GM19372 (cell line): ENCODE measurements around the gene CABP1.

Source experiments
- ATAC-seq: cut with Tn5 transposase; IDR thresholded peaks from one replicate; pipeline ENCODE4 v1.9.1; 2021; ENCODE audit warnings: mild to moderate bottlenecking, low read depth, moderate library complexity; ENCODE audit not compliant: unreplicated experiment

CABP1 gene

GRCh38 chr12:120630104-120630892 lies 10.1 kb upstream of the CABP1 start:
- no peak for ATAC-seq

GRCh38 chr12:120631097-120631496 lies 9.3 kb upstream of the CABP1 start:
- ATAC-seq, result no peak

GRCh38 chr12:120640861-120641833 lies 721 bp downstream of the CABP1 start:
- peak; percentile 44 for ATAC-seq

- no peak for ATAC-seq
Measured at GRCh38 chr12:120642121-120642520, 1.7 kb downstream of the CABP1 start.

DNA sequence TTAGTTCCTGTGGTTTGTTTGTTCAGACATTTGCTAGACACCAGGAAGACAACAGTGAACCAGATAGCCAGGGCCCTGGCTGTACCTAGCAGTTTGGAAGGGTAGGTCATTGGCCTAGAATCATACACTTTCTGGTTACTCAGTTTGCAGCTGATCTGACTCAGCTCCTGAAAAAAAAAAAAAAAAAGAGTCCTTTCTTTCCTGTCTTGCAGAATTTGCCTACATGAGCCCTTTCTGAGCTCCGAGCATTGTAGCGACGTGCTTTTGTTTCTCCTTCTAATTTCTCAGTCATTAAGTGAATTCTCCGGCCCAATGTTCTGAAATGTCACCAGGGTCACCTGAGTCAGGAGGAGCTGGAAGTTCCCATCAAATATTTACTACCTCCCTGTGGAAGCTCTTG lies 2.4 kb downstream of the CABP1 start:
- no peak for ATAC-seq

- ATAC-seq, result no peak
Measured at GRCh38 chr12:120643574-120643973, 3.1 kb downstream of the CABP1 start.

- ATAC-seq, result no peak
Measured at GRCh38 chr12:120646044-120646443, 5.6 kb downstream of the CABP1 start.

DNA sequence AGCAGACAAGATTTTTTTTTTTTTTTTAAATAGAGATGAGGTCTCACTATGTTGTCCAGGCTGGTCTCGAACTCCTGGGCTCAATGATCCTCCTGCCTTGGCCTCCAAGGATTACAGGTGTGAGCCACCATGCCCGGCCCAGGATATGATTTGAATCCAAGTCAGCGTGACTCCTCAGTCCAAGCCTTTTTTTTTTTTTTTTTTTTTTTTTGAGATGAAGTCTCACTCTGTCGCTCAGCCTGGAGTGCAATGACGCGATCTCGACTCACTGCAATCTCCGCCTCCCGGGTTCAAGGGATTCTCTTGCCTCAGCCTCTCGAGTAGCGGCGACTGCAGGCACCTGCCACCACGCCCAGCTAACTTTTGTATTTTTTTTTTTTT lies 6.9 kb downstream of the CABP1 start:
- ATAC-seq, result no peak

- no peak for ATAC-seq
Measured at GRCh38 chr12:120649442-120650232, 9.2 kb downstream of the CABP1 start.

DNA sequence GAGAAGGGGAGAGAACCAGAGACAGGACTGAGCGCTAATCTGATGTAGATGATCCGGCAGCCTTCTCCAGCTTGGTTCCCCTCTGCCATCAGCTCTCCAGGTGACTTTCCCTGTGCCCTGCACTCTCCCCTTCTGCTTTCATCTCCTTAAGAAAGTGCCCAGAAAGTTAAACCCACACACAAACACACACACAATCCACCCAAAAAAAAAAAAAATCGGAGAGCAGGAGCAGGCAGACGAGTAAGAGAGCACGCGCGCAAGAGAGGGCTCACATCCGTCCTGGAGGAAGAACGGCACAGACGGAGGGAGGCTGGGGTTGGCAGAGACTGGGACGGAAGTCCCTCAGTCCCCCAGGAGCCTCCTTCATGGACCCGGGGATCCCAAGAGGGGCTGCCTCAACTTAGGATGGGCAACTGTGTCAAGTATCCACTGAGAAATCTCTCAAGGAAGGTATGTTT lies 9.8 kb downstream of the CABP1 start:
- no peak for ATAC-seq

DNA sequence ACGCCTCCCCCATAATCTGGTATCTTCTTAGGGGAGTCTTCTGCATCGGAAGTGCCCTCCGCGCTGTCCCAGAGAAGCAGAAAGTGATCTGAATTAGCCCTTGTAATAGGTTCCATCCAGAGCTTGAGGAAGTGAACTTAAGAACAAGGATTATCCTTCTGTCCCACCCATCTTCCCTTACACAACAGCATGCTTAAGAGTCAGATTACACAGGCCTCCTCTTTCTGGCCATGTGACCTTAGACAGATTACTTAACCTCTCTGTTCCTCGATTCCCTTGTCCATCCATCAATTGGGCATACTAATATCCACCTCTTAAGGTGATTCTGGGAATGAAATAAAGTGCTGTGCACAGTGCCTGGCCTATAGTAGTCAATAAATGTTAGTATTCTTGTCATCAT lies 11.4 kb downstream of the CABP1 start:
- ATAC-seq, result no peak

GRCh38 chr12:120652656-120653435 lies 12.4 kb downstream of the CABP1 start:
- no peak for ATAC-seq

GRCh38 chr12:120653611-120654010 lies 13.2 kb downstream of the CABP1 start:
- no peak for ATAC-seq

DNA sequence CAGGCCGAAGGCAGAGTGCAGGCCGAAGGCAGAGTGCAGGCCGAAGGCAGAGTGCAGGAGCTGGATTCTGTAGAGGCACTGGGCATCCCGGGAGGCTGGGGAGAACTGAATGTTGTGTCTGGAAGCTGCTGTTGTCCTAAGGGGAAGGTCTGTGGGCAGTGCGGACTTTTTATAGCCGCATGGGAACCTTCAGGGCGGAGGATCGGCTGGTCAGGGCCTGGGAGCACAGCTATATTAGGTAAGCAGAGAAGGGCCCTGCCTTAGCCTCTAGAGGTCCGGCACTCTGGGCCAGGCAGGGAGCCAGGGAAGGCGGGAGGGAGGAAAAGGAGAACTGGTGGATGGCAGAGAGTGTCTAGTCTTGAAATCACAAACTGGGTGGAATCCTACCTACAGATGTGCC lies 14.2 kb downstream of the CABP1 start:
- no peak for ATAC-seq

- ATAC-seq, result no peak
Measured at GRCh38 chr12:120656008-120656407, 15.6 kb downstream of the CABP1 start.

DNA sequence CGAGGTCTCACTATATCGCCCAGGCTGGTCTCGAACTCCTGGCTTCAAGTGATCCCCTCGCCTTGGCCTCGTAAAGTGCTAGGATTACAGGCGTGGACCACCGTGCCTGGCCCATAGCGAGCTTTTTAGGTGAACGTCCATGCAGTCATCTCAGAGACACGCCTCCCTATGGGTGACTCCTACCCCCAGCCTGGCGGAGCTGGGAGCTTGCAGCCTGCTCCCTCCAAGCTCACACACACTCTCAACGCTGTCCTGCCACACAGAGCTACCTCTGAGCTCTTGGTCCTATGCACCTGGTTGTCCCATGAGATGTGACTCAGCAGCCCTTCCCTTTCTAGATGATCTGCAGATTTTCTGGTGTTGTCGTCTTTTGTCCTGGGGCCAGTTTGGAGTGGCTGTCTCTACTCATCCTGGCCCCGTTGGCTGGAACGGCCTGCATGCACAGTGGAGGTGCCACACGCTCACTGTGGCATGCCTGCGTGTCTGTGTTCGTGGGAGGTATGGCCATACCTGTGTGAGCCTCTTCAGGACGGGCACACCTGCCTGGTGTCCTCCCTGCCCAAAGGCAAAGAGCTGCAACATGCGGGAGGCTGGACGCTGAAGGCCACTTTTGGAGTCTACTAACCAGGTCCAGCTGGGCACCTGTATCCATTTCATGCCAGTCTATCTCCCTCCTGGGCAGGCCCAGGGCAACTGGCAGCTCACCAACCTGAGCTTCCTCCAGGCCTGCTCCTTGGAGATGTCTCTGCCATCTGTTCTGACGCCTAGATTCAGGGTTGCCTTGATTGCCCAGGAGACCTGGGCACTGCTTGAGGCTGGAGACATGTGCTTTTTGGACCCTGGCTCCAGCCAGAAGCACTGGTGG lies 18.1 kb downstream of the CABP1 start:
- no peak for ATAC-seq

DNA sequence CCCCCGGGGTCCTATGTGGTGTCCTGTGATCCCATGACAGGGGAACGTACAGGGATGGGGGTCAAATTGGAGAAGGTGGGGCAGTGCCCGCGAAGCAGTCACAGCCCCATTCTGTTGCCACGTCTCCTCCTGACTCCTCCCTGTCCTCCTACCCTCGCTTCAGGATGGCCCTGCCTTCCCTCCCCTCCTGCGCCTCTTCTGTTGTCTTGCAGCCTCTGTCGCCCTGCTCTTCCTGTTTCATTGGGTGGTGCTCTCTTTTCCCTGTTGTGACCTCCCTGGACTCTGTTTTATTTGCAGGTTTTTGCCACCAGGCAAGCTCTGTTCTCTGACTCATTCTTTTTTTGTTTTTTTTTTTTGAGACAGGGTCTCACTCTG lies 18.7 kb downstream of the CABP1 start:
- ATAC-seq, result no peak

DNA sequence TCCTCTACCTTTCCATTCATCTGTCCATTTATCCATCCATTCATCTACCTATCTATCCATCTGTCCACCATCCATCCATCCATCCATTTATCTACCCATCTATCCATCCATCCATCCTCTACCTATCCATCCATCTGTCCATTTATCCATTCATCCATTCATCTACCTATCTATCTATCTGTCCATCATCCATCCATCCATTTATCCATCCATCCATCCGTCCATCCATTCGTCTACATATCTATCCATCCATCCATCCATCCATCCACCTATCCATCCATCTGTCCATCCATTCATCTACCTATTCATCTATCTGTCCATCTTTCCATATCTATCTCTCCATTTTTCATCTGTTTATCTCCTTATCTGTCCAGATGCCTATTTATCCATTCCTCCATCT lies 21.0 kb downstream of the CABP1 start:
- ATAC-seq, result no peak

DNA sequence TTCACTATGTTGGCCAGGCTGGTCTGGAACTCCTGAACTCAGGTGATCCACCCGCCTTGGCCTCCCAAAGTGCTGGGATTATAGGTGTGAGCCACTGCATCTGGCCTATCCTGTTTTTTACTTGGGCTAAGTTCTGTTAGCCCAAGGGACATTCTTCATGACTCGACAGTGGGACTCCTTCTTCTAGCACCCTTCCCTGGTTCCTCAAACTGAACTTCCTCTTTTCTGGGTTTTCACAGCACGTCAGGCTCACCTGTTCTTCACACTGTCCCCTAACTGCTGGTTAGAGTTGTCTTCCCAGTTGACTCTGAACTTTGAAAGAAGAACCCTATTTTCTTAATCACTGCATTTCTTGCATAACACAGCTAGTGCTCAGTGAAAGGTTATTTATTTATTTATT lies 22.5 kb downstream of the CABP1 start:
- no peak for ATAC-seq
